Vagina (tissue), 2 donors: ENCODE data around the gene RAVER2.
"Not testable (repeated sequence)": the region's sequence is repeated elsewhere in the genome, so short reads cannot be mapped to it uniquely, and the experiment has no call there.

Experiments used
- POLR2A ChIP-seq, 2 donors: fragments of 450-650 bp; IDR thresholded peaks; one replicate each; pipeline ENCODE4 v1.6.1; 2017; ENCODE audit warnings: antibody characterized with exemption in 2 of 2, mild to moderate bottlenecking in 2 of 2, moderate library complexity in 2 of 2
- POLR2AphosphoS5 ChIP-seq, 2 donors: sonication (generic); formaldehyde crosslinking; IDR thresholded peaks; one replicate each; pipeline ENCODE4 v1.9.0; 2017; ENCODE audit warnings: antibody characterized with exemption in 2 of 2, mild to moderate bottlenecking in 2 of 2, low read depth in 1 of 2; ENCODE audit not compliant: insufficient read depth in 1 of 2
- TF ChIP-seq, protein P1 (sequence below), 3 experiments: fragments of 450-650 bp in 2 of 3; fragments of 200-600 bp in 1 of 3; sonication (generic) in 1 of 3; IDR thresholded peaks; one replicate each; pipeline ENCODE4 v1.5.1; 2017 to 2019; ENCODE audit warnings: antibody characterized with exemption in 3 of 3, mild to moderate bottlenecking in 2 of 3, moderate library complexity in 2 of 3

DNA sequence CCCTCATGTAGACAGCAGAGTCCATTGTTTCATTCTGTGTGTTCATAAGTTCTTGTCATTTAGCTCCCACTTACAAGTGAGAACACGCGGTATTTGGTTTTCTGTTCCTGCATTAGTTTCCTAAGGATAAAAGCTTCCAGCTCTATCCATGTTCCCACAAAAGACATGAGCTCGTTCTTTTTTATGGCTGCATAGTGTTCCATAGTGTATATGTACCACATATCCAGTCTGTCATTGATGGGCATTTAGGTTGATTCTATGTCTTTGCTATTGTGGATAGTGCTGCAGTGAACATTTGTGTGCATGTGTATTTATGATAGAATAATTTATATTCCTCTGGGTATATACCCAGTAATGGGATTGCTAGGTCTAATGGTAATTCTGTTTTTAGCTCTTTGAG, 75.7 kb downstream of the RAVER2 start:
- TF ChIP-seq, protein P1, sequence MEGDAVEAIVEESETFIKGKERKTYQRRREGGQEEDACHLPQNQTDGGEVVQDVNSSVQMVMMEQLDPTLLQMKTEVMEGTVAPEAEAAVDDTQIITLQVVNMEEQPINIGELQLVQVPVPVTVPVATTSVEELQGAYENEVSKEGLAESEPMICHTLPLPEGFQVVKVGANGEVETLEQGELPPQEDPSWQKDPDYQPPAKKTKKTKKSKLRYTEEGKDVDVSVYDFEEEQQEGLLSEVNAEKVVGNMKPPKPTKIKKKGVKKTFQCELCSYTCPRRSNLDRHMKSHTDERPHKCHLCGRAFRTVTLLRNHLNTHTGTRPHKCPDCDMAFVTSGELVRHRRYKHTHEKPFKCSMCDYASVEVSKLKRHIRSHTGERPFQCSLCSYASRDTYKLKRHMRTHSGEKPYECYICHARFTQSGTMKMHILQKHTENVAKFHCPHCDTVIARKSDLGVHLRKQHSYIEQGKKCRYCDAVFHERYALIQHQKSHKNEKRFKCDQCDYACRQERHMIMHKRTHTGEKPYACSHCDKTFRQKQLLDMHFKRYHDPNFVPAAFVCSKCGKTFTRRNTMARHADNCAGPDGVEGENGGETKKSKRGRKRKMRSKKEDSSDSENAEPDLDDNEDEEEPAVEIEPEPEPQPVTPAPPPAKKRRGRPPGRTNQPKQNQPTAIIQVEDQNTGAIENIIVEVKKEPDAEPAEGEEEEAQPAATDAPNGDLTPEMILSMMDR (IDR thresholded peaks at IDR 0.05): not testable (repeated sequence)
- TF ChIP-seq POLR2A (IDR thresholded peaks at IDR 0.05); POLR2AphosphoS5 (IDR thresholded peaks at IDR 0.05; ENCODE audit: insufficient read depth in 1 of 2, low read depth in 1 of 2): not testable (repeated sequence)
